Stimulated activated memory B cell treated with anti-CD40 and anti-IgM and Interleukin-4, amounts not matched to agents 10 μg/mL and 1 μg/mL and 100 μg/mL, for 72 hours (primary cell): Measurements from ENCODE around the gene SAFB.
A peak's percentile ranks its signal among the peaks of the same experiment; 100 is the strongest.

Experiments used
- ATAC-seq: fragments of 150-1000 bp; cut with Tn5 transposase; 2 replicates; pipeline ENCODE4 v1.10.0; 2021
- H3K27ac Mint-ChIP-seq: one replicate; pipeline ENCODE4 v1.8.0; 2022; ENCODE audit warnings: mild to moderate bottlenecking, mixed read lengths
- H3K27me3 Mint-ChIP-seq: one replicate; pipeline ENCODE4 v1.8.0; 2022; ENCODE audit warnings: mixed read lengths
- H3K36me3 Mint-ChIP-seq: one replicate; pipeline ENCODE4 v1.8.0; 2022; ENCODE audit warnings: mixed read lengths
- H3K4me1 Mint-ChIP-seq: one replicate; pipeline ENCODE4 v1.8.0; 2022; ENCODE audit warnings: mixed read lengths
- H3K4me3 Mint-ChIP-seq: one replicate; pipeline ENCODE4 v1.8.0; 2022; ENCODE audit warnings: mild to moderate bottlenecking, moderate library complexity, mixed read lengths
- H3K9me3 Mint-ChIP-seq: one replicate; pipeline ENCODE4 v1.8.0; 2022; ENCODE audit warnings: mixed read lengths

The SAFB gene

DNA sequence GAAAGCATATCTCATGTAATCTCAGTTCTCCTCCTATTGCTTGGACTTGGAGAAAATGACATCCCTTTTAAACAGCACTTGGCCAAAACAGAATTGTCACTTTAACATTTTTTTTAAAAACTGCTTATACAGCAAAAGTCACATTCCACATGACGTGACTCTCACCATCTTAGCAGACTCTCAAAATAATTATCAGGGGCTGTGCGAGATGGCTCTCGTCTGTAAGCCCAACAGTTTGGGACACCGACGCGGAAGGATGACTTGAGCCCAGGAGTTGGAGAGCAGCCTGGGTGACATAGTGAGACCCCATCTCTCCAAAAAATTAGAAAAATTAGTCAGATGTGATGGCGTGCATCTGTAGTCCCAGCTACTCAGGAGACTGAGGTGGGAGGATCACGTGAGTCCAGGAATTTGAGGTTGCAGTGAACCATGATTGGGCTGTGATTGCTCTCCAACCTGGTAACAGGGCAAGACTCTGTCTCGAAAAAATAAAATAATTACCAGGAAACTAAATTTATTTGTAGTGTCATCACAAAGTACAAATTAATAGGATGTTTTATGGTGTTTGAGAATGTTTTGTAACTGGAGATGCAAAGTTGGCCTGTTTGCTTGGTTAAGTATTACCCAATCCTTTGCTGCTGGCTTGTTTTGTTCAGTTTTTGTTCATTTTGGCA is 8.8 kb downstream of the SAFB start:
- no peak overlapping the region for H3K27ac Mint-ChIP-seq
- ATAC-seq: no peak
- H3K4me1 Mint-ChIP-seq: peaks cover 67% of the 10 kb centered on the region
- no peaks in the 10 kb centered on the region for H3K9me3 Mint-ChIP-seq
- H3K27me3 Mint-ChIP-seq: no peaks in the 10 kb centered on the region
- H3K36me3 Mint-ChIP-seq: peaks cover 35% of the 10 kb centered on the region
- H3K4me3 Mint-ChIP-seq: no peak overlapping the region

DNA sequence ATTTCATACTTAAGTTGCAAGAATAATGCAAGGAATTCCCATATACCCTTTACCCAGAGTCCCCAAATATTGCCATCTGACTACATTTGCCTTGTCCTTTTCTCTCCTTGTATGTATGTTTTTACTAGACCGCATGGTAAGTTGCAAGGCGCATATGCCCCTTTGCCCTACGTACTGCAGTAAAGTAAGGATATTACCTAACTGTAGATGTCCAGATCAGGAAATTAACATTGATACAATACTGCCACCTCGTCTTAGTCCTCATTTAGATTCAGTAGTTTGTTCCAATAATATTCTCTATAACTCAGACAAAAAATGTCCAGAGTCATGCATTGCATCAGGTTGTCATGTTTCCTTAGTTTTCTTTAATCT is 9.3 kb downstream of the SAFB start:
- Mint-ChIP-seq H3K27ac (no peak overlapping the region), H3K4me3 (no peak overlapping the region), H3K27me3 (no peaks in the 10 kb centered on the region), H3K4me1 (peaks cover 65% of the 10 kb centered on the region), H3K36me3 (peaks cover 34% of the 10 kb centered on the region), H3K9me3 (no peaks in the 10 kb centered on the region)
- ATAC-seq: no peak

DNA sequence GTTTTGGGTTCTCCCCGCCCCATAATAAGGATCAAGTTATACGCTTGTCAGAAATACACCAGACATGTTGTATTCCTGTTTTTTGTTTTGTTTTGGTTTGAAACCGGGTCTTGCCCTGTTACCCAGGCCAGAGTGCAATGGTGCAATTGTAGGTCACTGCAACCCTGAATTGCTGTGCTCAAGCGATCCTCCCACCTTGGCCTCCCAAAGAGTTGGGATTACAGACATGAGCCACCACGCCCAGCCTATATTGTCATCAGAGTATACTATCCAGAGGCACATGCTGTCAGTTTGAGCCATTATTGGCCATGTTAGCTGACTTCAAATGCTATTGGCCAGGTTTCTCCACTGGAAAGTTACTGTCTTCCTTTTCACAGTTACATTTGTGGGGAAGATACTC is 9.8 kb downstream of the SAFB start:
- H3K27ac Mint-ChIP-seq: no peak overlapping the region
- ATAC-seq: no peak
- H3K4me3 Mint-ChIP-seq: no peak overlapping the region
- peaks cover 29% of the 10 kb centered on the region for H3K36me3 Mint-ChIP-seq
- no peaks in the 10 kb centered on the region for H3K27me3 Mint-ChIP-seq
- H3K4me1 Mint-ChIP-seq: peaks cover 65% of the 10 kb centered on the region
- no peaks in the 10 kb centered on the region for H3K9me3 Mint-ChIP-seq

DNA sequence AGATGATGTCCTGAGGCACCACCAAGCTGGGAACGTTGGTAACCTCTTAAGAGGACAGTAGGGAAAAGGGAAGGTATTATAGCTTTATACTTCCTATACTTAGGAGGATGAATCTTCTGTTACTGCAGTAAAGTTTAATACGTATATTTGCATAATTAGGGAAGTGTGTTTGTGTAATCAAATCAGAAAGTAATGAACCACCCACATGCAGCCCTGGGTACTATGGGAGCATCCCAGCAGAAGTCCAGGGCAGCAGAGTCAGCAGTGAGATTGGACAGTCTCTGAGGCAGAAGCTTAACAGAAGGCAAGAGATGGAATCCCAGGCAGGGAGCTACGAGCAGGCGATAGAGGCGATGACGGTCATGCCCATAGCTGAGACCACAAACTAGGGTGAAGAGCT is 12.5 kb downstream of the SAFB start:
- no peak for ATAC-seq
- Mint-ChIP-seq H3K36me3 (peaks cover 18% of the 10 kb centered on the region), H3K4me3 (no peak overlapping the region), H3K27ac (no peak overlapping the region), H3K27me3 (no peaks in the 10 kb centered on the region), H3K9me3 (no peaks in the 10 kb centered on the region), H3K4me1 (peaks cover 57% of the 10 kb centered on the region)

DNA sequence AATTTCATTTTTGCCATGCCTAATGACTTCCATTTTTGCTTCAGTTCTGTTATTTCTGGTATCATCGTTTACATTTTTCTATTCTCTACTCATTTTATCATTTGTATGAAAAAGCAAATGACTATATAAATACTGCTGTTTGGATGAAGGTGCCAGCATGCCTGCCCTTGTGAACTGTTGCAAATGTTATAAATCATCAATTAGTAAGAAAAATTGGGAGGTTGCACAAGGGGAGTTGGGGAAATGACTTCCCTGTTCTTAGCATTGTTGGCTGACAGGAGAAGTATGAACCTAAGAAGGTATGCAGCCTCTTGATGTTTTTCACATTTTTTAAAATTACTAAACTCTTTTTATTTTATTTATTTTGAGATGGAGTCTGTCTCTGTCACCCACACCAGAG is 15.1 kb downstream of the SAFB start:
- Mint-ChIP-seq H3K4me1 (peaks cover 44% of the 10 kb centered on the region), H3K9me3 (no peaks in the 10 kb centered on the region), H3K36me3 (peaks cover 19% of the 10 kb centered on the region), H3K27ac (no peak overlapping the region), H3K27me3 (no peaks in the 10 kb centered on the region), H3K4me3 (no peak overlapping the region)
- ATAC-seq: no peak

DNA sequence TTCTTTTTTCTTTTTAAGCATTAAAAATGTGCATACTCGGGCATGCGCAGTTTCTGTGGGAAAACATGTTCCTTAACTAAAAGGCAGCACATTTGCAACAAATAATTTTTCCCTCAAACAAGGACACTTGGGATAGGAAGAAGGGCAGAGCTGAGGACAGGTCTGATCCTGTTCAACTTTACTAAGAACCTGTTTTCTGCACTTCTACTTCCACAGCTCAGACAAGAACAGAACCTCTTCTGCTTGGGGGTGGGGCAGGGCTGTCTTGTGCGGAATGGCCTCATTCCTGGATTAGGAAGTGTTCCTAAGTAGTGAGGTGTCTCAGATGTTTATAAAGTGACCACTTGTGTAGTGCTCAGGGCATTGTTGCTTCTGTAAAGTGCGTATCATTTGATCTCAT is 18.3 kb downstream of the SAFB start:
- no peak overlapping the region for H3K4me3 Mint-ChIP-seq

DNA sequence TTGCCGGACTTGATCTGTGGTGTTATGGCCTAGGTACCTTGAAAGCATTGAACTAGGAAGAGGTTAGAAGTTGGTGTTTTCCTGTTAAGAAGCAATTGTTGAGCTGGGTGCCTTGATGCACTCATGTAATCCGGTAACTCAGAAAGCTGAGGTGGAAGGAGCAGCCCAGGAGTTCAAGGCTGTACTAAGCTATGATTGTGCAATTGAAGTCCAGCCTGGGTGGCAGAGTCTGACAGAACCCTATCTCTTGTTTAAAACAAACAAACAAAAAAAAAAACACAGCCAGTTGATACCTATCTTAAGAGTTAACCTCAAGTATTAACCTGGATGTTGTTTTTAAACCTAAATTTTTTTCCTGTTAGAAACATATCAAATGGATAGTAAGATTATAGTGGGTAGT is 19.3 kb downstream of the SAFB start:
- Mint-ChIP-seq H3K27ac (no peak overlapping the region), H3K9me3 (no peaks in the 10 kb centered on the region), H3K4me1 (peaks cover 59% of the 10 kb centered on the region), H3K27me3 (no peaks in the 10 kb centered on the region), H3K4me3 (no peak overlapping the region), H3K36me3 (peaks cover 51% of the 10 kb centered on the region)
- ATAC-seq: no peak

More for the DNA sequence above, 18.3 kb downstream of the SAFB start:
- Mint-ChIP-seq H3K36me3 (peaks cover 41% of the 10 kb centered on the region), H3K4me1 (peaks cover 50% of the 10 kb centered on the region), H3K27me3 (no peaks in the 10 kb centered on the region), H3K9me3 (no peaks in the 10 kb centered on the region), H3K27ac (no peak overlapping the region)
- no peak for ATAC-seq

DNA sequence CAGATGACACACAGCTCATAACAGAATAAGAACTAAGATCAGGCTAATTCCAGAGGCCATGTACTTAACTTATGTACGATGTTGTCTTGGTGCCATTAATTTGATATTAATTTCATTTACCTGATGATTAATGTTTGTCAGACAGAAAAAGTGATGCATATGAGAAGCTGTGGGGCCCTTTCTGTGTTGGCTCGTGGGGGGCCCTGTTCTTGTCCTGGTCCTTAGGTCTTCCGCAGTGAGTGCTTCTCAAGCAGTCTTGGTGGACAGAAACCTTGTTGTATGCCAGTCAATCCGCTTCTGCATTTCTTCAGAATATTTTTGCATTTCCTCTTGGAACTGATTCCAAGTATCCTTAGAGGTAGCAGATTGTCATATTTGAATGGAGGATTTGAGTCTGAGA is 20.2 kb downstream of the SAFB start:
- Mint-ChIP-seq H3K36me3 (peaks cover 56% of the 10 kb centered on the region), H3K9me3 (no peaks in the 10 kb centered on the region), H3K4me1 (peaks cover 51% of the 10 kb centered on the region), H3K27ac (no peak overlapping the region), H3K4me3 (no peak overlapping the region), H3K27me3 (no peaks in the 10 kb centered on the region)
- no peak for ATAC-seq

DNA sequence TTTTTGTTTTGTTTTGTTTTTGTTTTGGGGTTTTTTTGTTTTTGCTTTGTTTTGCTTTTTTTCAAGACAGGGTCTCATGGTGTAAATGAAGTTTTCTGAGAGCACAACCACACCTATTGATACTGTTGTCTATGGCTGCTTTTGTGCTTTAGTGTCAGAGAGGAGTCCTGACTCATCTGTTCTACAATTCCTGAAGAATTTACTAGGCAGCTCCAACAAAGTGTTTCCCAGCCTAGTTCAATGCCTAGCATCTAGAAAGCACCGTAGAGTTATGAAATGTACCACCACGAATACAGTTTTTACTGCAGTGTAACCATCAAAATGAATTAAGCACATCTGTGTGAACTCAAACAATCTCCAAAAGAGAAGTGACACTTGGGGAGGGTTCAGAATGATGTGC is 21.2 kb downstream of the SAFB start:
- Mint-ChIP-seq H3K36me3 (peaks cover 62% of the 10 kb centered on the region), H3K4me3 (no peak overlapping the region), H3K4me1 (peaks cover 51% of the 10 kb centered on the region), H3K27me3 (no peaks in the 10 kb centered on the region), H3K9me3 (no peaks in the 10 kb centered on the region), H3K27ac (peak overlapping the region; percentile 5)
- ATAC-seq: no peak

DNA sequence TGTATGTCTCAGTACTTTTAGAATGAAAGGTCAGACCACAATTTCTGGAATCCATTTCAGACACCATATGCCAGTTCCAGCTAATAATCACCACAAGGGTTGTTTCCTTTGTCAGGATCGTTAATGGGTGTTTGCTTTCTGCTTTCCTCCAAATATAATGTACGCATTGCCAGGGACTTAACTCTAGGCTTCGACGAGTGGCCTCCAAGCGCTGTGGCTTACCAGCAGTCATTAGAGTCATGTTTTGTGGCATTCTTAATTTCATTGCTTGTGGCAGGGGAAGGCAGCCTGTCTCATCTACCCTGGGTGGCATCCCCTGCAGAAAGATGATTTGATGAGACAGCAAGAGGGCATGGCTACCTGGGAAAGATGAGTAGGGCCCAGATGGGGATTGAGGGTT is 22.5 kb downstream of the SAFB start:
- Mint-ChIP-seq H3K4me3 (no peak overlapping the region), H3K27me3 (no peaks in the 10 kb centered on the region), H3K9me3 (no peaks in the 10 kb centered on the region), H3K27ac (peak overlapping the region; percentile 22), H3K36me3 (peaks cover 66% of the 10 kb centered on the region), H3K4me1 (peaks cover 45% of the 10 kb centered on the region)
- no peak for ATAC-seq

DNA sequence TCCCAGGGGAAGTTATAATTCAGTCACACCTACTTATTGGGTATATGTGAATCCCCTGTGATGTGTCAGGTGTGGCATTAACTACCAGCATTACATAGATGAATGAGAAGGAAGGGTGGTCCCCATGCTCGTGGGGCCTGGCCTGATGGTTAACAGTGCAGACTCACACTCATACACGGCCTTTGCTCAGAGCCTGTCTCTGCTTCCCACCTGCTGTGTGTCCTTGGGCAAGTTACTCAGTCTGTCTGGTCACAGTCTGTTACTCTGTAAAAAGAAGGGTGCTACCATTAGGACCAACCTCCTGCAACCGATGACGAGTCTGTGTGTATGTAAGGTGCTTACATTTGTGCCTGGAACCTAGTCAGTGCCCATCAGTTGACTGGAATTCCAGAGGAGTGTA is 23.8 kb downstream of the SAFB start:
- Mint-ChIP-seq H3K36me3 (peaks cover 71% of the 10 kb centered on the region), H3K27me3 (no peaks in the 10 kb centered on the region), H3K4me3 (no peak overlapping the region), H3K4me1 (peaks cover 39% of the 10 kb centered on the region), H3K27ac (peak overlapping the region; percentile 48), H3K9me3 (no peaks in the 10 kb centered on the region)
- ATAC-seq: no peak

DNA sequence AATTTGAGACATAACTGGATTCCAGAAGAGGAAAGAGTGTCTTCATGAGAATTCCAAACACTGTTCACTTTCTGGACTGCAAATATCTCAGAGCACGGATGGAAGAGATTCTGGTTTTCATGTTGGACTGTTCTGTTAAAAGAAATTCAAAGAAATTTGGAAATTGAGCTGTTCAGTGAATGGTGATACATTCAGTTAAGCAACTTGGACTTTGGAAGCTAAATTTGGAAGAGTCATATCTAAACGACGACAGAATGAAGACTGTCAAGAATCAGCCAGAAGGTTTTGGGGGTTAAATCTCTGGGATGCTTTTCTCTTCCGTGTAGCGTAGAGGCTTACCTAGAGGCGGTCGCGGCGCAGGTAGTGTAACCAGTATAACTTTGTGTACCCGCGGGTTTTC is 25.6 kb downstream of the SAFB start:
- no peak overlapping the region for H3K4me3 Mint-ChIP-seq
- H3K27me3 Mint-ChIP-seq: no peaks in the 10 kb centered on the region
- no peak overlapping the region for H3K27ac Mint-ChIP-seq
- peaks cover 75% of the 10 kb centered on the region for H3K36me3 Mint-ChIP-seq
- H3K9me3 Mint-ChIP-seq: no peaks in the 10 kb centered on the region
- H3K4me1 Mint-ChIP-seq: peaks cover 35% of the 10 kb centered on the region
- ATAC-seq: no peak

DNA sequence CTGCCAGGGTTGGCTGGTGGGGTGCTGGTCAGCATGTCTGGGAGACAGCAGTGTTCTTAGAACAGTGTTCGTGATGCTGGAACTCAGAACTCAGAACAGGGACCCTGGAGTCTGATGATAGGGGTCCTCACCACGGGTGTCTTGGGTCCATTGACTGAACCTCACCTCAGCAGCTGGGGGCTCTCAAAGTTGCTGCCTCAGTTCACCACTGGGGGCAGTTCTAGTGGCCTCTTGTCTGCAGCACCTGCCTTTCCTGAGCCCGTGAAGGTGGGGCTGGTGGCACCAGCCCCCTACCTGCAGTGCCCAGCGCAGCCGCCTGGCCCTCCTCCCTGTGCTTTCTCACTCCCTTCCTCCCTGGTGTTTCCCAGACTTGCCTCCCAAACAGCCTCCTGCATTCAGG is 28.5 kb downstream of the SAFB start:
- no peaks in the 10 kb centered on the region for H3K9me3 Mint-ChIP-seq
- H3K27ac Mint-ChIP-seq: no peak overlapping the region
- peaks cover 8% of the 10 kb centered on the region for H3K4me1 Mint-ChIP-seq
- H3K27me3 Mint-ChIP-seq: no peaks in the 10 kb centered on the region
- H3K4me3 Mint-ChIP-seq: no peak overlapping the region
- peaks cover 75% of the 10 kb centered on the region for H3K36me3 Mint-ChIP-seq
- no peak for ATAC-seq

DNA sequence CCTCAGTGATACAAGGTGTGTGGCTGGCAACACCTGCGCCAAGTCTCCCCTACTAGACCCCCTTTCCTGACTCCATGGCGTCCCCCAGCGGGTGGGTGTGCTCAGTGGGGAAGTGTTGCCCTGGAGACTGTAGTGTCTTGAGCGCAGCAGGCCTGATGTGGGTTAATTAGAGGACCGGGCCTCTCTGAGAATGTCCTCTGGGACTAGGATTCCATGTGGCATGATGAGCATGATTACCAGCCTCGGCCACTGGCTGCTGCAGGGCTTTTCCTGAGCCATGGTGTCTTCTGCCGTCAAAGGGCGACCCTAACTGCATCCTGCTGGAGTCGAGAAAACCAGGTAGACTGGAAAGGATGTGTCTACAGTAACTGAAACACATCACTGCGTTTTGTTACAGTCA is 29.4 kb downstream of the SAFB start:
- no peaks in the 10 kb centered on the region for H3K27me3 Mint-ChIP-seq
- H3K36me3 Mint-ChIP-seq: peaks cover 71% of the 10 kb centered on the region
- no peaks in the 10 kb centered on the region for H3K9me3 Mint-ChIP-seq
- no peak overlapping the region for H3K4me3 Mint-ChIP-seq
- no peaks in the 10 kb centered on the region for H3K4me1 Mint-ChIP-seq
- ATAC-seq: no peak
- H3K27ac Mint-ChIP-seq: no peak overlapping the region

DNA sequence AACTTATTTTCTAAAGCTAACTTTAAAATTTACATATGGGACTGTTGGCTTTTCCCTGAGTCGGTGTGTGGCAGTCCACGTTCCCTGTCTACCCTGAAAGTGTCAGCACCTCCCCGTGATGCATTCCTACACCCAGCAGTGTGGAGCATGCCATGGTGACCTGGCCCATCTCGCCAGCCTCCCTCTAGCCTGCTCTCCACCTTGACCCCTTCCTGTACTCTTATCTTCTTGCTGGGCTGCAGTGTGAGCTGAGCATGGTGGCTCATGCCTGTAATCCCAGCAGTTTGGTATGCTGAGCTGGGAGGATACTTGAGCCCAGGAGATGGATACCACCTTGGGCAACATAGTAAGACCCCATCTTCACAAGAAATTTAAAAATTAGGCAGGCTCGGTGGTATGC is 32.0 kb downstream of the SAFB start:
- Mint-ChIP-seq H3K4me3 (no peak overlapping the region), H3K4me1 (no peaks in the 10 kb centered on the region), H3K9me3 (no peaks in the 10 kb centered on the region), H3K36me3 (peaks cover 70% of the 10 kb centered on the region), H3K27me3 (no peaks in the 10 kb centered on the region), H3K27ac (no peak overlapping the region)
- no peak for ATAC-seq

DNA sequence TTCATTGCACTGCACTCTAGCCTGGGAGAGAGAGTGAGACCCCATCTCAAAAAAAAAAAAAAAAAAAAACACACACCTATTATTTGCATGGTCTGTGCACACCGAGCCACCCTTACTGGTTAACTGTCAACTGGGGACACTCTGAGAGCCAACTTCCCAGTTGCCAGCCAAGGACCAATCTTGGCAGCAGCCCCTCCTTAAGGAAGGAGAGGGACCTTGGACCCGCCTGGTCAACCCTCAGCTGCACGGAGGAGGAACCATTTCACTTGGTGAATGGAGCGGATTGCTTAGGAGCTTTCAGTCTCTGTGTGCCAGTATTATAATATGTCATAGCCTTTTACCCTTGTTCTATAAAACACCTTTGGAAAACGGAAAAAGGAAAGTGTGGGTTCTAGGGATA is 32.5 kb downstream of the SAFB start:
- ATAC-seq: no peak
- Mint-ChIP-seq H3K4me3 (no peak overlapping the region), H3K36me3 (peaks cover 66% of the 10 kb centered on the region), H3K9me3 (no peaks in the 10 kb centered on the region), H3K4me1 (no peaks in the 10 kb centered on the region), H3K27ac (no peak overlapping the region), H3K27me3 (no peaks in the 10 kb centered on the region)

DNA sequence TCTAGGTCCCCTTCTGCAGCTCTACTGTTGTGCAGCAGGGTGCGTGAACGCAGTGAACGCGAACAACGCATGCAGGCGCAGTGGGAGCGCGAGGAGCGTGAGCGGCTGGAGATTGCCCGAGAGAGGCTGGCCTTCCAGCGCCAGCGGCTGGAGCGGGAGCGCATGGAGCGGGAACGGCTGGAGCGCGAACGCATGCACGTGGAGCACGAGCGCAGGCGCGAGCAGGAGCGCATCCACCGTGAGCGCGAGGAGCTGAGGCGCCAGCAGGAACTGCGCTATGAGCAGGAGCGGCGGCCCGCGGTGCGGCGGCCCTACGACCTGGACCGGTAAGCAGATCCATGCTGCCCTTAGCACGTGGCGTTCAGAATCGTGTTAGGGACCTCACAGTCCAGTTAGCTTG is 38.6 kb downstream of the SAFB start:
- no peak overlapping the region for H3K27ac Mint-ChIP-seq
- no peak for ATAC-seq
- no peaks in the 10 kb centered on the region for H3K9me3 Mint-ChIP-seq
- no peaks in the 10 kb centered on the region for H3K27me3 Mint-ChIP-seq
- no peak overlapping the region for H3K4me3 Mint-ChIP-seq
- H3K36me3 Mint-ChIP-seq: peaks cover 58% of the 10 kb centered on the region
- no peaks in the 10 kb centered on the region for H3K4me1 Mint-ChIP-seq
